Left kidney (tissue), 2 donors: Measurements from ENCODE around the gene ZBTB43. TPM values are rescaled to one million over a fixed set of nuclear protein-coding genes. Genes with fewer than 3 reads are reported as not detected.
"Not testable (repeated sequence)": the region's sequence is repeated elsewhere in the genome, so short reads cannot be mapped to it uniquely, and the experiment has no call there.

Source experiments
- DNase-seq: peaks from one replicate; pipeline ENCODE4 v3.0.0-alpha.2; 2013
- polyA plus RNA-seq: library from polyadenylated mRNA; unstranded; fragments of 120-200 nt; gene quantifications from one replicate; pipeline ENCODE4 v1.2.1, GENCODE V29; 2013; ENCODE audit not compliant: insufficient read length

The ZBTB43 gene
- polyA plus RNA-seq, 1 donor = 21.7 TPM

GRCh38 chr9:126788634-126789349 lies 16.0 kb upstream of the ZBTB43 start:
- no peak for DNase-seq

- DNase-seq = no peak
Measured at GRCh38 chr9:126790561-126790960, 14.3 kb upstream of the ZBTB43 start.

- DNase-seq = no peak
Measured at GRCh38 chr9:126791406-126792230, 13.2 kb upstream of the ZBTB43 start.

- no peak for DNase-seq
Measured at GRCh38 chr9:126793686-126794417, 11.0 kb upstream of the ZBTB43 start.

- no peak for DNase-seq
Measured at GRCh38 chr9:126794441-126794840, 10.4 kb upstream of the ZBTB43 start.

- no peak for DNase-seq
Measured at GRCh38 chr9:126796758-126797157, 8.1 kb upstream of the ZBTB43 start.

- no peak for DNase-seq
Measured at GRCh38 chr9:126797903-126798302, 6.9 kb upstream of the ZBTB43 start.

- no peak for DNase-seq
Measured at GRCh38 chr9:126799034-126799433, 5.8 kb upstream of the ZBTB43 start.

- DNase-seq = no peak
Measured at GRCh38 chr9:126802318-126803059, 2.4 kb upstream of the ZBTB43 start.

- no peak for DNase-seq
Measured at GRCh38 chr9:126804198-126804695, 593 bp upstream of the ZBTB43 start.

- DNase-seq = no peak
Measured at GRCh38 chr9:126805554-126806262, 868 bp downstream of the ZBTB43 start.

- DNase-seq = no peak
Measured at GRCh38 chr9:126806336-126806735, 1.5 kb downstream of the ZBTB43 start.

- DNase-seq = no peak
Measured at GRCh38 chr9:126809068-126809467, 4.2 kb downstream of the ZBTB43 start.

- not testable (repeated sequence) for DNase-seq
Measured at GRCh38 chr9:126810221-126810620, 5.4 kb downstream of the ZBTB43 start.

- DNase-seq = no peak
Measured at GRCh38 chr9:126813072-126813471, 8.2 kb downstream of the ZBTB43 start.

- no peak for DNase-seq
Measured at GRCh38 chr9:126814091-126814490, 9.3 kb downstream of the ZBTB43 start.

- not testable (repeated sequence) for DNase-seq
Measured at GRCh38 chr9:126817615-126818014, 12.8 kb downstream of the ZBTB43 start.

GRCh38 chr9:126818482-126818881 lies 13.6 kb downstream of the ZBTB43 start:
- DNase-seq = no peak

- DNase-seq = no peak
Measured at GRCh38 chr9:126819482-126819881, 14.6 kb downstream of the ZBTB43 start.

GRCh38 chr9:126822278-126822677 lies 17.4 kb downstream of the ZBTB43 start:
- no peak for DNase-seq

GRCh38 chr9:126822873-126823272 lies 18.0 kb downstream of the ZBTB43 start:
- no peak for DNase-seq
